Endometrial microvascular endothelial cells (primary cell): ENCODE results near the gene OR5C1. TPM values are rescaled to one million over a fixed set of nuclear protein-coding genes. Genes with fewer than 3 reads are reported as not detected.
"Not testable (repeated sequence)": the region's sequence is repeated elsewhere in the genome, so short reads cannot be mapped to it uniquely, and the experiment has no call there.

Experiments
- in situ Hi-C: cut with HindIII; loops from 2 replicates; pipeline ENCODE4 v1.10.0; 2017; ENCODE audit warnings: low sequenced_read_pairs, low pct_unique_long_range_greater_than_20kb; ENCODE audit errors: inconsistent ontology term
- total RNA-seq: library from RNA; depleted of rRNA; stranded (reverse); fragments of >200 nt; gene quantifications from one replicate; pipeline ENCODE4 v1.2.3, GENCODE V29; 2015; ENCODE audit errors: inconsistent ontology term

OR5C1 gene
- total RNA-seq, 1 donor from 2014 or later = not detected

GRCh38 chr9:122838441-122838840 lies 49.7 kb downstream of the OR5C1 start:
- in situ Hi-C loops = not testable (repeated sequence)

Other genes starting within 250 kb of the OR5C1 start
- gene OR1N2, start 235.8 kb upstream of the OR5C1 start, total RNA-seq = not detected
- not detected for gene OR1L8, start 205.5 kb upstream of the OR5C1 start, total RNA-seq
- not detected for gene OR1Q1, start 174.2 kb upstream of the OR5C1 start, total RNA-seq
- gene OR1B1, start 131.3 kb upstream of the OR5C1 start, total RNA-seq = not detected
- gene OR1L1, start 127.2 kb upstream of the OR5C1 start, total RNA-seq = not detected
- gene OR1L3, start 113.8 kb upstream of the OR5C1 start, total RNA-seq = not detected
- gene OR1L4, start 64.9 kb upstream of the OR5C1 start, total RNA-seq = not detected
- not detected for gene OR1L6, start 46.6 kb upstream of the OR5C1 start, total RNA-seq
- gene OR1K1, start 11.2 kb downstream of the OR5C1 start, total RNA-seq = not detected
- 23.1 TPM for gene PDCL, start 39.7 kb downstream of the OR5C1 start, total RNA-seq
- gene RC3H2, start 116.4 kb downstream of the OR5C1 start, total RNA-seq = 41.8 TPM
- 7.1 TPM for gene ZBTB6, start 124.4 kb downstream of the OR5C1 start, total RNA-seq
- gene ZBTB26, start 142.6 kb downstream of the OR5C1 start, total RNA-seq = 2.0 TPM
- gene RABGAP1, start 152.1 kb downstream of the OR5C1 start, total RNA-seq = 16.0 TPM
- gene GPR21, start 244.7 kb downstream of the OR5C1 start, total RNA-seq = 0.28 TPM